GM23338 (cell line): Measurements from ENCODE around the gene WDR27. TPM values are rescaled to one million over a fixed set of nuclear protein-coding genes. Genes with fewer than 3 reads are reported as not detected.

Experiments used
- ATAC-seq: fragments of 200-7000 bp; cut with Tn5 transposase; 3 replicates; pipeline ENCODE4 v1.9.1; 2020
- DNase-seq: peaks from one replicate; pipeline ENCODE4 v3.0.0-alpha.2; 2015; ENCODE audit warnings: low spot score
- H2AFZ ChIP-seq: fragments of 200-600 bp; sonication (generic); 2 replicates; pipeline ENCODE4 v1.8.0; 2016; ENCODE audit warnings: antibody characterized with exemption, mild to moderate bottlenecking, moderate library complexity
- H3F3A ChIP-seq: fragments of 200-600 bp; sonication (generic); replicated peaks from 2 replicates; pipeline ENCODE4 v1.8.0; 2017; ENCODE audit warnings: antibody characterized with exemption, mixed run types, low read depth
- H3K27ac ChIP-seq: fragments of 200-600 bp; sonication (generic); 2 replicates; pipeline ENCODE4 v1.6.1; 2016; ENCODE audit warnings: low read depth
- H3K27me3 ChIP-seq: fragments of 200-600 bp; sonication (generic); 2 replicates; pipeline ENCODE4 v1.8.0; 2016; ENCODE audit warnings: mild to moderate bottlenecking, mixed run types, moderate library complexity; ENCODE audit not compliant: insufficient read depth
- H3K36me3 ChIP-seq: fragments of 200-600 bp; sonication (generic); 2 replicates; pipeline ENCODE4 v1.8.0; 2016; ENCODE audit warnings: mild to moderate bottlenecking; ENCODE audit not compliant: insufficient read depth
- H3K4me1 ChIP-seq: fragments of 200-600 bp; sonication (generic); 2 replicates; pipeline ENCODE4 v1.8.0; 2016; ENCODE audit warnings: mild to moderate bottlenecking, moderate library complexity; ENCODE audit not compliant: insufficient read depth
- H3K4me2 ChIP-seq: fragments of 200-600 bp; sonication (generic); 2 replicates; pipeline ENCODE4 v1.7.1; 2017; ENCODE audit warnings: mixed run types
- H3K4me3 ChIP-seq: fragments of 200-600 bp; sonication (generic); 2 replicates; pipeline ENCODE4 v1.6.1; 2016; ENCODE audit warnings: mixed run types
- H3K79me2 ChIP-seq: fragments of 200-600 bp; sonication (generic); replicated peaks from 2 replicates; pipeline ENCODE4 v1.8.0; 2017; ENCODE audit warnings: mild to moderate bottlenecking; ENCODE audit not compliant: insufficient read depth
- H3K9me2 ChIP-seq: fragments of 200-600 bp; sonication (generic); 2 replicates; pipeline ENCODE4 v1.8.0; 2017; ENCODE audit not compliant: insufficient read depth
- H4K20me1 ChIP-seq: fragments of 200-600 bp; sonication (generic); replicated peaks from 2 replicates; pipeline ENCODE4 v1.8.0; 2017; ENCODE audit warnings: mild to moderate bottlenecking; ENCODE audit not compliant: insufficient read depth
- H3K27ac Mint-ChIP-seq: 2 replicates; pipeline ENCODE4 v1.8.0; 2020; ENCODE audit warnings: inconsistent platforms, mild to moderate bottlenecking, moderate library complexity, mixed read lengths
- H3K27me3 Mint-ChIP-seq: 3 replicates; pipeline ENCODE4 v1.8.0; 2022; ENCODE audit warnings: low read depth, mild to moderate bottlenecking, moderate library complexity, mixed read lengths, inconsistent platforms; ENCODE audit not compliant: insufficient read depth, poor library complexity
- H3K36me3 Mint-ChIP-seq: 3 replicates; pipeline ENCODE4 v1.8.0; 2021; ENCODE audit warnings: low read depth, mild to moderate bottlenecking, inconsistent platforms, moderate library complexity, mixed read lengths
- H3K4me1 Mint-ChIP-seq: 3 replicates; pipeline ENCODE4 v1.8.0; 2020; ENCODE audit warnings: mild to moderate bottlenecking, inconsistent platforms, mixed read lengths
- H3K4me3 Mint-ChIP-seq: 3 replicates; pipeline ENCODE4 v1.8.0; 2021; ENCODE audit warnings: moderate library complexity, mild to moderate bottlenecking, inconsistent platforms, mixed read lengths
- H3K9me3 Mint-ChIP-seq: 3 replicates; pipeline ENCODE4 v1.8.0; 2020; ENCODE audit warnings: moderate library complexity, mild to moderate bottlenecking, inconsistent platforms, mixed read lengths
- CREB1 ChIP-seq: fragments of 250-450 bp; sonication (Bioruptor Pico); IDR thresholded peaks from 2 replicates; pipeline ENCODE4 v1.5.0; 2020; ENCODE audit warnings: low read depth, mild to moderate bottlenecking, moderate library complexity
- EZH2 ChIP-seq: fragments of 200-600 bp; sonication (generic); IDR thresholded peaks from one replicate; pipeline ENCODE4 v1.8.0; 2017; ENCODE audit warnings: antibody characterized with exemption, mild to moderate bottlenecking, low read depth; ENCODE audit not compliant: unreplicated experiment
- EZH2phosphoT487 ChIP-seq: fragments of 200-600 bp; sonication (generic); IDR thresholded peaks from one replicate; pipeline ENCODE4 v1.8.1; 2018; ENCODE audit warnings: antibody characterized with exemption; ENCODE audit not compliant: unreplicated experiment
- JUNB ChIP-seq: IDR thresholded peaks from one replicate; pipeline ENCODE4 v1.6.1; 2016; ENCODE audit warnings: antibody characterized with exemption; ENCODE audit not compliant: unreplicated experiment
- NANOG ChIP-seq: IDR thresholded peaks from 2 replicates; pipeline ENCODE4 v1.6.1; 2016; ENCODE audit warnings: antibody characterized with exemption, borderline replicate concordance
- POLR2AphosphoS5 ChIP-seq: IDR thresholded peaks from 2 replicates; pipeline ENCODE4 v1.6.1; 2016; ENCODE audit warnings: antibody characterized with exemption, low read depth
- STAT1 ChIP-seq: IDR thresholded peaks from one replicate; pipeline ENCODE4 v1.6.1; 2016; ENCODE audit warnings: antibody characterized with exemption; ENCODE audit not compliant: unreplicated experiment
- ZNF114 ChIP-seq: fragments of 250-450 bp; sonication (Bioruptor Pico); IDR thresholded peaks from 2 replicates; pipeline ENCODE4 v1.5.0; 2020; ENCODE audit warnings: mild to moderate bottlenecking, moderate library complexity
- ZNF331 ChIP-seq: fragments of 250-450 bp; sonication (Bioruptor Pico); IDR thresholded peaks from 2 replicates; pipeline ENCODE4 v1.5.0; 2020; ENCODE audit warnings: low read depth, mild to moderate bottlenecking, moderate library complexity
- polyA plus RNA-seq: library from polyadenylated mRNA; unstranded; fragments of >200 nt; fragmentation: Nextera tagmentation; extraction: Ambion mirVana; gene quantifications from 2 replicates; pipeline ENCODE4 v1.2.1, GENCODE V29; 2016
- total RNA-seq: library from RNA; depleted of rRNA; stranded (reverse); fragments of >200 nt; shearing (Covaris generic); gene quantifications from 2 replicates; pipeline ENCODE4 v1.2.3, GENCODE V29; 2014
- TF ChIP-seq, protein P1 (sequence below): fragments of 250-450 bp; sonication (Bioruptor Pico); IDR thresholded peaks from 2 replicates; pipeline ENCODE4 v1.5.0; 2020; ENCODE audit warnings: mild to moderate bottlenecking, moderate library complexity
- TF ChIP-seq, protein P2 (sequence below), 2 experiments: fragments of 200-600 bp in 1 of 2; sonication (generic) in 1 of 2; conservative IDR thresholded peaks; 2 replicates each; pipeline versions ENCODE4 v1.5.1 to v1.6.1; 2016 to 2017; ENCODE audit warnings: antibody characterized with exemption in 2 of 2, low read depth in 2 of 2, mild to moderate bottlenecking in 2 of 2, moderate library complexity in 1 of 2
- TF ChIP-seq, protein P3 (sequence below): IDR thresholded peaks from one replicate; pipeline ENCODE4 v1.6.1; 2018; ENCODE audit warnings: antibody characterized with exemption; ENCODE audit not compliant: unreplicated experiment
- TF ChIP-seq, protein P4 (sequence below): IDR thresholded peaks from 2 replicates; pipeline ENCODE4 v1.6.1; 2016; ENCODE audit warnings: antibody characterized with exemption

WDR27 gene
- total and polyA plus RNA-seq, 2 experiments from 2014 or later: 55.3 to 80.4 TPM

DNA sequence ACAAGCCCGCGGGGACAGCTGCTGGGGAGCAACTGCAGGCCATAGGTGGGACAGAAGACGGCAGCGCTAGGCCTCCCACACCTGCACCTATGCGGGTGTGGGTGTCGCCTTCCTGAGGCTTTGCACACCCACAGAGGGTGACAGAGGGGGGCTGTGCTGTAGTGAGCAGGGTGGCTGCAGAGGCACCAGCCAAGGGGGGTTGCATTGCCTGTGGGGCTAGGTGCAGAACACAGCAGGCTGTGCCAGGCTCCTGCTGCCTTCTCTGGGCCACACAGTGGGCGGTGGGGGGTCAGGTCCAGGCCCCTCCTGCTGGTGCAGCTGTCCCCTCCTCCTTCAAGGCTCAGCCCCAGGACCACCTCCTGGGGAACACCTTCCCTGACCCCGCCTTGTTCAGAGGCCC is 75.7 kb downstream of the WDR27 start:
- TF ChIP-seq, protein P1, sequence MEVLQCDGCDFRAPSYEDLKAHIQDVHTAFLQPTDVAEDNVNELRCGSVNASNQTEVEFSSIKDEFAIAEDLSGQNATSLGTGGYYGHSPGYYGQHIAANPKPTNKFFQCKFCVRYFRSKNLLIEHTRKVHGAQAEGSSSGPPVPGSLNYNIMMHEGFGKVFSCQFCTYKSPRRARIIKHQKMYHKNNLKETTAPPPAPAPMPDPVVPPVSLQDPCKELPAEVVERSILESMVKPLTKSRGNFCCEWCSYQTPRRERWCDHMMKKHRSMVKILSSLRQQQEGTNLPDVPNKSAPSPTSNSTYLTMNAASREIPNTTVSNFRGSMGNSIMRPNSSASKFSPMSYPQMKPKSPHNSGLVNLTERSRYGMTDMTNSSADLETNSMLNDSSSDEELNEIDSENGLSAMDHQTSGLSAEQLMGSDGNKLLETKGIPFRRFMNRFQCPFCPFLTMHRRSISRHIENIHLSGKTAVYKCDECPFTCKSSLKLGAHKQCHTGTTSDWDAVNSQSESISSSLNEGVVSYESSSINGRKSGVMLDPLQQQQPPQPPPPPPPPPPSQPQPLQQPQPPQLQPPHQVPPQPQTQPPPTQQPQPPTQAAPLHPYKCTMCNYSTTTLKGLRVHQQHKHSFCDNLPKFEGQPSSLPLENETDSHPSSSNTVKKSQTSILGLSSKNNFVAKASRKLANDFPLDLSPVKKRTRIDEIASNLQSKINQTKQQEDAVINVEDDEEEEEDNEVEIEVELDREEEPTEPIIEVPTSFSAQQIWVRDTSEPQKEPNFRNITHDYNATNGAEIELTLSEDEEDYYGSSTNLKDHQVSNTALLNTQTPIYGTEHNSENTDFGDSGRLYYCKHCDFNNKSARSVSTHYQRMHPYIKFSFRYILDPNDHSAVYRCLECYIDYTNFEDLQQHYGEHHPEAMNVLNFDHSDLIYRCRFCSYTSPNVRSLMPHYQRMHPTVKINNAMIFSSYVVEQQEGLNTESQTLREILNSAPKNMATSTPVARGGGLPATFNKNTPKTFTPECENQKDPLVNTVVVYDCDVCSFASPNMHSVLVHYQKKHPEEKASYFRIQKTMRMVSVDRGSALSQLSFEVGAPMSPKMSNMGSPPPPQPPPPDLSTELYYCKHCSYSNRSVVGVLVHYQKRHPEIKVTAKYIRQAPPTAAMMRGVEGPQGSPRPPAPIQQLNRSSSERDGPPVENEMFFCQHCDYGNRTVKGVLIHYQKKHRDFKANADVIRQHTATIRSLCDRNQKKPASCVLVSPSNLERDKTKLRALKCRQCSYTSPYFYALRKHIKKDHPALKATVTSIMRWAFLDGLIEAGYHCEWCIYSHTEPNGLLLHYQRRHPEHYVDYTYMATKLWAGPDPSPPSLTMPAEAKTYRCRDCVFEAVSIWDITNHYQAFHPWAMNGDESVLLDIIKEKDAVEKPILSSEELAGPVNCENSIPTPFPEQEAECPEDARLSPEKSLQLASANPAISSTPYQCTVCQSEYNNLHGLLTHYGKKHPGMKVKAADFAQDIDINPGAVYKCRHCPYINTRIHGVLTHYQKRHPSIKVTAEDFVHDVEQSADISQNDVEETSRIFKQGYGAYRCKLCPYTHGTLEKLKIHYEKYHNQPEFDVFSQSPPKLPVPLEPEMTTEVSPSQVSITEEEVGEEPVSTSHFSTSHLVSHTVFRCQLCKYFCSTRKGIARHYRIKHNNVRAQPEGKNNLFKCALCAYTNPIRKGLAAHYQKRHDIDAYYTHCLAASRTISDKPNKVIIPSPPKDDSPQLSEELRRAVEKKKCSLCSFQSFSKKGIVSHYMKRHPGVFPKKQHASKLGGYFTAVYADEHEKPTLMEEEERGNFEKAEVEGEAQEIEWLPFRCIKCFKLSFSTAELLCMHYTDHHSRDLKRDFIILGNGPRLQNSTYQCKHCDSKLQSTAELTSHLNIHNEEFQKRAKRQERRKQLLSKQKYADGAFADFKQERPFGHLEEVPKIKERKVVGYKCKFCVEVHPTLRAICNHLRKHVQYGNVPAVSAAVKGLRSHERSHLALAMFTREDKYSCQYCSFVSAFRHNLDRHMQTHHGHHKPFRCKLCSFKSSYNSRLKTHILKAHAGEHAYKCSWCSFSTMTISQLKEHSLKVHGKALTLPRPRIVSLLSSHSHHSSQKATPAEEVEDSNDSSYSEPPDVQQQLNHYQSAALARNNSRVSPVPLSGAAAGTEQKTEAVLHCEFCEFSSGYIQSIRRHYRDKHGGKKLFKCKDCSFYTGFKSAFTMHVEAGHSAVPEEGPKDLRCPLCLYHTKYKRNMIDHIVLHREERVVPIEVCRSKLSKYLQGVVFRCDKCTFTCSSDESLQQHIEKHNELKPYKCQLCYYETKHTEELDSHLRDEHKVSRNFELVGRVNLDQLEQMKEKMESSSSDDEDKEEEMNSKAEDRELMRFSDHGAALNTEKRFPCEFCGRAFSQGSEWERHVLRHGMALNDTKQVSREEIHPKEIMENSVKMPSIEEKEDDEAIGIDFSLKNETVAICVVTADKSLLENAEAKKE: no peak
- TF ChIP-seq, protein P2, sequence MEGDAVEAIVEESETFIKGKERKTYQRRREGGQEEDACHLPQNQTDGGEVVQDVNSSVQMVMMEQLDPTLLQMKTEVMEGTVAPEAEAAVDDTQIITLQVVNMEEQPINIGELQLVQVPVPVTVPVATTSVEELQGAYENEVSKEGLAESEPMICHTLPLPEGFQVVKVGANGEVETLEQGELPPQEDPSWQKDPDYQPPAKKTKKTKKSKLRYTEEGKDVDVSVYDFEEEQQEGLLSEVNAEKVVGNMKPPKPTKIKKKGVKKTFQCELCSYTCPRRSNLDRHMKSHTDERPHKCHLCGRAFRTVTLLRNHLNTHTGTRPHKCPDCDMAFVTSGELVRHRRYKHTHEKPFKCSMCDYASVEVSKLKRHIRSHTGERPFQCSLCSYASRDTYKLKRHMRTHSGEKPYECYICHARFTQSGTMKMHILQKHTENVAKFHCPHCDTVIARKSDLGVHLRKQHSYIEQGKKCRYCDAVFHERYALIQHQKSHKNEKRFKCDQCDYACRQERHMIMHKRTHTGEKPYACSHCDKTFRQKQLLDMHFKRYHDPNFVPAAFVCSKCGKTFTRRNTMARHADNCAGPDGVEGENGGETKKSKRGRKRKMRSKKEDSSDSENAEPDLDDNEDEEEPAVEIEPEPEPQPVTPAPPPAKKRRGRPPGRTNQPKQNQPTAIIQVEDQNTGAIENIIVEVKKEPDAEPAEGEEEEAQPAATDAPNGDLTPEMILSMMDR (conservative IDR thresholded peaks at IDR 0.05; ENCODE audit: low read depth in 2 of 2): no peak
- TF ChIP-seq ZNF114: no peak
- no peak for TF ChIP-seq NANOG
- no peak for TF ChIP-seq CREB1
- TF ChIP-seq, protein P3, sequence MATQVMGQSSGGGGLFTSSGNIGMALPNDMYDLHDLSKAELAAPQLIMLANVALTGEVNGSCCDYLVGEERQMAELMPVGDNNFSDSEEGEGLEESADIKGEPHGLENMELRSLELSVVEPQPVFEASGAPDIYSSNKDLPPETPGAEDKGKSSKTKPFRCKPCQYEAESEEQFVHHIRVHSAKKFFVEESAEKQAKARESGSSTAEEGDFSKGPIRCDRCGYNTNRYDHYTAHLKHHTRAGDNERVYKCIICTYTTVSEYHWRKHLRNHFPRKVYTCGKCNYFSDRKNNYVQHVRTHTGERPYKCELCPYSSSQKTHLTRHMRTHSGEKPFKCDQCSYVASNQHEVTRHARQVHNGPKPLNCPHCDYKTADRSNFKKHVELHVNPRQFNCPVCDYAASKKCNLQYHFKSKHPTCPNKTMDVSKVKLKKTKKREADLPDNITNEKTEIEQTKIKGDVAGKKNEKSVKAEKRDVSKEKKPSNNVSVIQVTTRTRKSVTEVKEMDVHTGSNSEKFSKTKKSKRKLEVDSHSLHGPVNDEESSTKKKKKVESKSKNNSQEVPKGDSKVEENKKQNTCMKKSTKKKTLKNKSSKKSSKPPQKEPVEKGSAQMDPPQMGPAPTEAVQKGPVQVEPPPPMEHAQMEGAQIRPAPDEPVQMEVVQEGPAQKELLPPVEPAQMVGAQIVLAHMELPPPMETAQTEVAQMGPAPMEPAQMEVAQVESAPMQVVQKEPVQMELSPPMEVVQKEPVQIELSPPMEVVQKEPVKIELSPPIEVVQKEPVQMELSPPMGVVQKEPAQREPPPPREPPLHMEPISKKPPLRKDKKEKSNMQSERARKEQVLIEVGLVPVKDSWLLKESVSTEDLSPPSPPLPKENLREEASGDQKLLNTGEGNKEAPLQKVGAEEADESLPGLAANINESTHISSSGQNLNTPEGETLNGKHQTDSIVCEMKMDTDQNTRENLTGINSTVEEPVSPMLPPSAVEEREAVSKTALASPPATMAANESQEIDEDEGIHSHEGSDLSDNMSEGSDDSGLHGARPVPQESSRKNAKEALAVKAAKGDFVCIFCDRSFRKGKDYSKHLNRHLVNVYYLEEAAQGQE: no peak
- TF ChIP-seq STAT1: no peak
- TF ChIP-seq ZNF331: no peak
- TF ChIP-seq JUNB: no peak
- TF ChIP-seq POLR2AphosphoS5: no peak
- TF ChIP-seq EZH2: no peak
- no peak for TF ChIP-seq EZH2phosphoT487
- TF ChIP-seq, protein P4, sequence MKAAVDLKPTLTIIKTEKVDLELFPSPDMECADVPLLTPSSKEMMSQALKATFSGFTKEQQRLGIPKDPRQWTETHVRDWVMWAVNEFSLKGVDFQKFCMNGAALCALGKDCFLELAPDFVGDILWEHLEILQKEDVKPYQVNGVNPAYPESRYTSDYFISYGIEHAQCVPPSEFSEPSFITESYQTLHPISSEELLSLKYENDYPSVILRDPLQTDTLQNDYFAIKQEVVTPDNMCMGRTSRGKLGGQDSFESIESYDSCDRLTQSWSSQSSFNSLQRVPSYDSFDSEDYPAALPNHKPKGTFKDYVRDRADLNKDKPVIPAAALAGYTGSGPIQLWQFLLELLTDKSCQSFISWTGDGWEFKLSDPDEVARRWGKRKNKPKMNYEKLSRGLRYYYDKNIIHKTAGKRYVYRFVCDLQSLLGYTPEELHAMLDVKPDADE: no peak
- H3K4me2 ChIP-seq: no peak overlapping the region
- no peaks in the 10 kb centered on the region for H3K79me2 ChIP-seq
- no peak overlapping the region for H2AFZ ChIP-seq
- no peaks in the 10 kb centered on the region for H3K9me2 ChIP-seq
- peaks cover 6% of the 10 kb centered on the region for H3F3A ChIP-seq
- Mint-ChIP-seq H3K27ac (no peak overlapping the region), H3K27me3 (peaks cover 15% of the 10 kb centered on the region), H3K36me3 (peaks cover 47% of the 10 kb centered on the region), H3K9me3 (no peaks in the 10 kb centered on the region; the same call in 2 of the 3 replicates), H3K4me3 (no peak overlapping the region), H3K4me1 (peaks cover 35% of the 10 kb centered on the region)
- H3K27ac ChIP-seq: no peak overlapping the region
- DNase-seq (no peak), ATAC-seq (no peak)
- H4K20me1 ChIP-seq: 0 out of 2 replicates have a peak, but pooled peaks cover 3% of the 10 kb centered on the region
- no peak overlapping the region for H3K4me3 ChIP-seq
- no peaks in the 10 kb centered on the region for H3K27me3 ChIP-seq
- peaks cover 17% of the 10 kb centered on the region for H3K4me1 ChIP-seq
- no peaks in the 10 kb centered on the region for H3K36me3 ChIP-seq
